H1 (cell line): ENCODE measurements around the gene ADGRV1. TPM values are rescaled to one million over a fixed set of nuclear protein-coding genes. Genes with fewer than 3 reads are reported as not detected.

Experiments used
- CTCF ChIA-PET: fragments of 300-600 bp; sonication (Branson Sonifier 250); formaldehyde crosslinking; loops from one replicate; lab custom pipeline; 2021; ENCODE audit not compliant: partially characterized antibody; lab: Charles Lee
- POLR2A ChIA-PET: fragments of 300-600 bp; sonication (Branson Sonifier 250); formaldehyde crosslinking; loops from one replicate; lab custom pipeline; 2021; ENCODE audit warnings: inconsistent platforms; ENCODE audit not compliant: partially characterized antibody; lab: Charles Lee
- DNase-seq, 2 experiments: peaks; one replicate each; pipeline versions ENCODE4 v3.0.0 to v3.0.0-alpha.2; 2010 to 2022; ENCODE audit warnings: low spot score in 2 of 2, low read depth in 1 of 2, mixed read lengths in 1 of 2
- FAIRE-seq: peaks from 2 replicates; lab custom pipeline; 2011; peaks lifted over from hg19 to GRCh38; lab: Jason Lieb, UNC
- H2AFZ ChIP-seq: 2 replicates; pipeline ENCODE4 v1.8.1; 2012; ENCODE audit warnings: low read length, inconsistent platforms
- H2AK5ac ChIP-seq: 2 replicates; pipeline ENCODE4 v1.6.1; 2013; ENCODE audit warnings: low read depth, low read length
- H2BK120ac ChIP-seq: replicated peaks from 2 replicates; pipeline ENCODE3; 2013; ENCODE audit warnings: low read depth, low read length, inconsistent platforms
- H2BK12ac ChIP-seq: 2 replicates; pipeline ENCODE4 v1.6.1; 2013; ENCODE audit warnings: low read depth, low read length
- H2BK15ac ChIP-seq: 2 replicates; pipeline ENCODE4 v1.6.1; 2013; ENCODE audit warnings: low read length
- H2BK20ac ChIP-seq: 2 replicates; pipeline ENCODE4 v1.6.1; 2013; ENCODE audit warnings: low read length
- H2BK5ac ChIP-seq: 2 replicates; pipeline ENCODE4 v1.6.1; 2013; ENCODE audit warnings: low read depth, low read length
- H3K14ac ChIP-seq: 2 replicates; pipeline ENCODE4 v1.6.1; 2013; ENCODE audit warnings: inconsistent platforms; ENCODE audit not compliant: insufficient read length
- H3K18ac ChIP-seq: 2 replicates; pipeline ENCODE4 v1.6.1; 2013; ENCODE audit warnings: low read length; ENCODE audit errors: extremely low read depth
- H3K23ac ChIP-seq: 2 replicates; pipeline ENCODE4 v1.6.1; 2013; ENCODE audit warnings: inconsistent platforms; ENCODE audit not compliant: insufficient read length
- H3K23me2 ChIP-seq: 2 replicates; pipeline ENCODE4 v1.6.1; 2013; ENCODE audit warnings: low read depth, low read length
- H3K27ac ChIP-seq: 2 replicates; pipeline ENCODE4 v1.6.1; 2011; ENCODE audit warnings: low read depth, low read length, inconsistent platforms
- H3K27me3 ChIP-seq, 4 experiments: replicated peaks in 1 of 4; 1 replicate in 1 of 4; 2 replicates in 3 of 4; pipeline versions ENCODE4 v1.6.1 to v1.8.1; 2011 to 2013; ENCODE audit warnings: low read length in 3 of 4, mild to moderate bottlenecking in 3 of 4, inconsistent platforms in 2 of 4, mixed read lengths in 2 of 4, moderate library complexity in 1 of 4; ENCODE audit not compliant: control insufficient read depth in 3 of 4, insufficient read depth in 3 of 4; ENCODE audit errors: extremely low read depth in 1 of 4
- H3K36me3 ChIP-seq, 4 experiments: 2 replicates each; pipeline versions ENCODE4 v1.6.1 to v1.8.1; 2011 to 2013; ENCODE audit warnings: mild to moderate bottlenecking in 4 of 4, low read length in 3 of 4, moderate library complexity in 2 of 4, control low read depth in 1 of 4, inconsistent platforms in 1 of 4; ENCODE audit not compliant: insufficient read depth in 4 of 4, control insufficient read depth in 2 of 4
- H3K4ac ChIP-seq: replicated peaks from 2 replicates; pipeline ENCODE3; 2013; ENCODE audit warnings: low read length, low read depth, mixed read lengths, inconsistent platforms; ENCODE audit not compliant: insufficient read length
- H3K4me1 ChIP-seq, 4 experiments: replicated peaks in 1 of 4; 1 replicate in 1 of 4; 2 replicates in 3 of 4; pipeline versions ENCODE4 v1.6.1 to v1.8.1; 2011 to 2013; ENCODE audit warnings: low read length in 3 of 4, inconsistent platforms in 2 of 4, mixed read lengths in 1 of 4; ENCODE audit not compliant: insufficient read depth in 4 of 4, control insufficient read depth in 3 of 4
- H3K4me2 ChIP-seq, 2 experiments: 2 replicates each; pipeline versions ENCODE4 v1.6.1 to v1.8.1; 2011 to 2013; ENCODE audit warnings: low read depth in 2 of 2, low read length in 2 of 2, control low read depth in 1 of 2, inconsistent platforms in 1 of 2, mild to moderate bottlenecking in 1 of 2; ENCODE audit not compliant: insufficient read depth in 1 of 2
- H3K4me3 ChIP-seq, 4 experiments: fragments of 200-600, 300-600 bp in 1 of 4; sonication (generic), shearing (Covaris generic), sonication (Bioruptor Twin) in 1 of 4; 2 replicates each; pipeline versions ENCODE4 v1.5.1 to v1.8.1; 2011 to 2016; ENCODE audit warnings: low read length in 4 of 4, low read depth in 3 of 4, control low read depth in 2 of 4, inconsistent platforms in 2 of 4, mild to moderate bottlenecking in 2 of 4, mixed read lengths in 1 of 4, moderate library complexity in 1 of 4; ENCODE audit not compliant: insufficient read depth in 2 of 4; ENCODE audit errors: extremely low read depth in 1 of 4
- H3K56ac ChIP-seq: replicated peaks from 2 replicates; pipeline ENCODE3; 2013; ENCODE audit warnings: low read depth, mild to moderate bottlenecking, mixed read lengths, low read length, inconsistent platforms; ENCODE audit not compliant: insufficient read length
- H3K79me1 ChIP-seq: 2 replicates; pipeline ENCODE4 v1.6.1; 2013; ENCODE audit warnings: low read depth, low read length, control low read depth
- H3K79me2 ChIP-seq, 2 experiments: 2 replicates each; pipeline versions ENCODE4 v1.6.1 to v1.8.1; 2012 to 2013; ENCODE audit warnings: low read length in 2 of 2, mild to moderate bottlenecking in 2 of 2, inconsistent platforms in 1 of 2; ENCODE audit not compliant: insufficient read depth in 2 of 2, control insufficient read depth in 1 of 2
- H3K9ac ChIP-seq, 4 experiments: replicated peaks in 1 of 4; 1 replicate in 1 of 4; 2 replicates in 3 of 4; pipeline versions ENCODE4 v1.6.1 to v1.8.1; 2011 to 2013; ENCODE audit warnings: low read depth in 3 of 4, low read length in 3 of 4, control low read depth in 2 of 4, mild to moderate bottlenecking in 2 of 4, moderate library complexity in 2 of 4, inconsistent platforms in 1 of 4; ENCODE audit errors: extremely low read depth in 1 of 4
- H3K9me3 ChIP-seq, 2 experiments: 2 replicates each; pipeline versions ENCODE4 v1.6.1 to v1.8.1; 2012 to 2013; ENCODE audit warnings: mild to moderate bottlenecking in 2 of 2, moderate library complexity in 2 of 2, control low read depth in 1 of 2, inconsistent platforms in 1 of 2, low read depth in 1 of 2, low read length in 1 of 2, mixed read lengths in 1 of 2; ENCODE audit not compliant: insufficient read depth in 2 of 2
- H4K20me1 ChIP-seq, 2 experiments: replicated peaks in 1 of 2; 2 replicates each; pipeline versions ENCODE3 to v1.8.1; 2011 to 2013; ENCODE audit warnings: inconsistent platforms in 2 of 2, low read length in 2 of 2, mild to moderate bottlenecking in 1 of 2; ENCODE audit not compliant: insufficient read depth in 2 of 2, control insufficient read depth in 1 of 2
- H4K5ac ChIP-seq: 2 replicates; pipeline ENCODE4 v1.6.1; 2013; ENCODE audit warnings: low read length, low read depth, mixed read lengths, inconsistent platforms; ENCODE audit not compliant: insufficient read length
- H4K8ac ChIP-seq: 2 replicates; pipeline ENCODE4 v1.8.0; 2013; ENCODE audit warnings: mild to moderate bottlenecking, moderate library complexity, low read length, inconsistent platforms; ENCODE audit not compliant: insufficient read depth; ENCODE audit errors: extremely low read depth
- H4K91ac ChIP-seq: replicated peaks from 2 replicates; pipeline ENCODE3; 2013; ENCODE audit warnings: low read length, mixed read lengths, inconsistent platforms; ENCODE audit not compliant: insufficient read length
- CEBPB ChIP-seq: IDR thresholded peaks from 2 replicates; pipeline ENCODE4 v1.6.1; 2012; ENCODE audit warnings: low read depth, low read length
- FOSL1 ChIP-seq: IDR thresholded peaks from 2 replicates; pipeline ENCODE4 v1.6.1; 2011; ENCODE audit warnings: mild to moderate bottlenecking, low read depth, low read length, moderate library complexity; ENCODE audit not compliant: insufficient read depth
- KDM1A ChIP-seq: fragments of 200-600, 300-600 bp; sonication (generic); IDR thresholded peaks from 2 replicates; pipeline ENCODE4 v1.7.1; 2016; ENCODE audit warnings: mild to moderate bottlenecking, low read length, borderline replicate concordance
- KDM5A ChIP-seq: fragments of 200-600 bp; IDR thresholded peaks from 2 replicates; pipeline ENCODE4 v1.7.1; 2012; ENCODE audit warnings: mild to moderate bottlenecking, low read length, inconsistent platforms, mixed read lengths
- NRF1 ChIP-seq: IDR thresholded peaks from 2 replicates; pipeline ENCODE4 v1.6.1; 2011; ENCODE audit warnings: mild to moderate bottlenecking, low read depth, low read length, improper control_type of control experiment
- RAD21 ChIP-seq, 2 experiments: IDR thresholded peaks in 1 of 2; conservative IDR thresholded peaks in 1 of 2; 2 replicates each; pipeline ENCODE4 v1.6.1; 2011; ENCODE audit warnings: low read depth in 2 of 2, low read length in 2 of 2, improper control_type of control experiment in 1 of 2, inconsistent platforms in 1 of 2, mild to moderate bottlenecking in 1 of 2, moderate library complexity in 1 of 2
- SP1 ChIP-seq: IDR thresholded peaks from 2 replicates; pipeline ENCODE4 v1.6.1; 2011; ENCODE audit warnings: low read depth, low read length
- SP2 ChIP-seq: IDR thresholded peaks from 2 replicates; pipeline ENCODE4 v1.6.1; 2012; ENCODE audit warnings: mild to moderate bottlenecking, low read length, inconsistent platforms
- SP4 ChIP-seq: IDR thresholded peaks from 2 replicates; pipeline ENCODE4 v1.6.1; 2012; ENCODE audit warnings: low read length, inconsistent platforms
- SRF ChIP-seq: IDR thresholded peaks from 2 replicates; pipeline ENCODE4 v1.6.1; 2011; ENCODE audit warnings: mild to moderate bottlenecking, low read depth, low read length, moderate library complexity
- ZNF274 ChIP-seq: IDR thresholded peaks from 2 replicates; pipeline ENCODE4 v1.7.0; 2012; ENCODE audit warnings: low read length, borderline replicate concordance; ENCODE audit errors: extremely low read depth
- WGBS, 2 experiments: shearing (Covaris generic) in 1 of 2; methylation state at CpG; one replicate each; pipeline versions ENCODE4 v1.1.6 to v1.1.7; 2013 to 2015; ENCODE audit warnings: low lambda C conversion rate in 2 of 2, mixed read lengths in 2 of 2, inconsistent platforms in 1 of 2, low coverage in 1 of 2, missing lambda C conversion rate in 1 of 2; ENCODE audit not compliant: insufficient replicate concordance in 2 of 2, insufficient coverage in 1 of 2, insufficient read length in 1 of 2; ENCODE audit errors: extremely low coverage in 1 of 2, missing lambda C conversion rate in 1 of 2; 5-methylcytosine and 5-hydroxymethylcytosine counted together
- polyA plus RNA-seq, 7 experiments: library from polyadenylated mRNA; depleted of rRNA in 3 of 7; stranded (reverse) in 5 of 7; unstranded in 2 of 7; fragments of >200 nt in 5 of 7; fragments of 200-250 nt in 2 of 7; gene quantifications; 1 replicate in 5 of 7; 2 replicates in 1 of 7; 4 replicates in 1 of 7; pipeline versions ENCODE4 v1.2.1 to v1.2.3, GENCODE V29; 2011 to 2013; ENCODE audit warnings: missing spikeins in 2 of 7, mixed read lengths in 2 of 7
- total RNA-seq: library from RNA; stranded (reverse); fragmentation: NEBNext Ultra II Directional; extraction: Animal tissue kit (Norgen Biotek cat#: 25700); gene quantifications from 2 replicates; pipeline ENCODE4 v1.2.1, GENCODE V29; 2021
- TF ChIP-seq, protein P1 (sequence below): IDR thresholded peaks from 2 replicates; pipeline ENCODE4 v1.6.1; 2011; ENCODE audit warnings: low read length, improper control_type of control experiment
- TF ChIP-seq, protein P2 (sequence below): IDR thresholded peaks from 2 replicates; pipeline ENCODE4 v1.6.1; 2012; ENCODE audit warnings: inconsistent platforms

ADGRV1 gene
- total and polyA plus RNA-seq, 2 of the 8 experiments (the other 6 are each of a cell fraction or from before 2014, with no cell fraction given), result 53.1 to 62.2 TPM

DNA sequence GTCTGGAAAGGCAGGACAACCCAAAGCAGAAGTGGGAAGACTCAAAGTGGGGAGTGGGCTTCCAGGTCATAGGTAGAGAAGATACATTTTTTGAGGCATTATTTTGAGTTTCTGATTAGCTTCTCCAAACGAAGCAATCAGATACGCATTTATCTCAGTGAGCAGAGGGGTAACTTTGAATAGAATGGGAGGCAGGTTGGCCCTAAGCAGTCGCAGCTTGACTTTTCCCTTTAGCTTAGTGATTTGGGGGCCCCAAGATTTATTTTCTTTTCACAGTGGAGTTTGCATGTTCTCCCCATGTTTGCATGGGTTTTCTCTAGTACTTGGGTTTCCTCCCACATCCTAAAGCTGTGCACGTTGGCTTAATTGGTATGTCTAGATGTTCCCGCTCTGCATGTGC, 422.6 kb downstream of the ADGRV1 start:
- no peak overlapping the region for H2BK120ac ChIP-seq
- WGBS, 2 experiments, result 96% methylated on average over 5 of the region's 5 CpGs; no CpG with 5 or more reads in 1 of the 2 experiments
- H3K23me2 ChIP-seq, result no peaks in the 10 kb centered on the region
- H3K23ac ChIP-seq, result no peak overlapping the region
- H2BK20ac ChIP-seq, result no peak overlapping the region
- CTCF ChIA-PET, result interaction anchor here (1.7 kb wide), 1 partner anchor 26 kb away, joined by 5 read pairs; no protein-coding TSS in a partner anchor
- no peak overlapping the region for H3K4ac ChIP-seq
- H3K4me3 ChIP-seq, result no peak overlapping the region
- H3K36me3 ChIP-seq, result peaks cover 0 to 5% (median 0%) of the 10 kb centered on the region in 4 experiments; a peak in 1 of 8 replicates
- no peak overlapping the region for H4K91ac ChIP-seq
- no peak overlapping the region for H4K5ac ChIP-seq
- H4K20me1 ChIP-seq, result peaks cover 0 to 1% of the 10 kb centered on the region in 2 experiments
- H2BK15ac ChIP-seq, result no peak overlapping the region
- H3K79me1 ChIP-seq, result no peaks in the 10 kb centered on the region; the same call in 1 of the 2 replicates
- no peaks in the 10 kb centered on the region for H3K27me3 ChIP-seq
- H2BK12ac ChIP-seq, result no peak overlapping the region
- H3K4me1 ChIP-seq, result no peaks in the 10 kb centered on the region
- no peak overlapping the region for H2BK5ac ChIP-seq
- FAIRE-seq (no peak), DNase-seq (no peak)
- H2AK5ac ChIP-seq, result no peak overlapping the region
- H3K18ac ChIP-seq, result no peak overlapping the region
- H3K56ac ChIP-seq, result no peak overlapping the region
- no peak overlapping the region for H2AFZ ChIP-seq
- no peaks in the 10 kb centered on the region for H3K79me2 ChIP-seq
- no peak overlapping the region for H3K4me2 ChIP-seq
- no peaks in the 10 kb centered on the region for H3K9me3 ChIP-seq
- POLR2A ChIA-PET, result interaction anchor here (0.6 to 0.9 kb wide), 2 partner anchors 20 to 50 kb away, joined by 3 to 4 read pairs; no protein-coding TSS in a partner anchor
- H3K27ac ChIP-seq, result no peak overlapping the region
- H3K9ac ChIP-seq, result no peak overlapping the region
- H3K14ac ChIP-seq, result no peak overlapping the region
- H4K8ac ChIP-seq, result no peak overlapping the region
- no peak for TF ChIP-seq ZNF274
- TF ChIP-seq SRF, result no peak
- TF ChIP-seq RAD21 (IDR thresholded peaks at IDR 0.05 in 1 of 2, conservative IDR thresholded peaks at IDR 0.05 in 1 of 2; ENCODE audit: low read depth in 2 of 2, low read length in 2 of 2), result no peak
- TF ChIP-seq CEBPB, result no peak
- TF ChIP-seq KDM1A, result no peak
- TF ChIP-seq SP1, result no peak
- TF ChIP-seq NRF1, result no peak
- TF ChIP-seq, protein P1, sequence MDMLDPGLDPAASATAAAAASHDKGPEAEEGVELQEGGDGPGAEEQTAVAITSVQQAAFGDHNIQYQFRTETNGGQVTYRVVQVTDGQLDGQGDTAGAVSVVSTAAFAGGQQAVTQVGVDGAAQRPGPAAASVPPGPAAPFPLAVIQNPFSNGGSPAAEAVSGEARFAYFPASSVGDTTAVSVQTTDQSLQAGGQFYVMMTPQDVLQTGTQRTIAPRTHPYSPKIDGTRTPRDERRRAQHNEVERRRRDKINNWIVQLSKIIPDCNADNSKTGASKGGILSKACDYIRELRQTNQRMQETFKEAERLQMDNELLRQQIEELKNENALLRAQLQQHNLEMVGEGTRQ, result no peak
- TF ChIP-seq KDM5A, result no peak
- TF ChIP-seq SP4, result no peak
- TF ChIP-seq, protein P2, sequence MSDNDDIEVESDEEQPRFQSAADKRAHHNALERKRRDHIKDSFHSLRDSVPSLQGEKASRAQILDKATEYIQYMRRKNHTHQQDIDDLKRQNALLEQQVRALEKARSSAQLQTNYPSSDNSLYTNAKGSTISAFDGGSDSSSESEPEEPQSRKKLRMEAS, result no peak
- TF ChIP-seq SP2, result no peak
- TF ChIP-seq FOSL1, result no peak
